ENCODE measurements around the gene ARRDC5.
"Not testable (repeated sequence)": the region's sequence is repeated elsewhere in the genome, so short reads cannot be mapped to it uniquely, and the experiment has no call there.

The ARRDC5 gene

GRCh38 chr19:4909897-4910593 is 7.3 kb upstream of the ARRDC5 start:
- DNase-seq (ENCODE audit: low read depth) = peak; percentile 87

- no peak for DNase-seq (ENCODE audit: low read depth)
These were observed 6.6 kb upstream of the ARRDC5 start, which contains the start of gene UHRF1 for GRCh38 chr19:4909156-4909896. Gene UHRF1, plus strand, starts transcription at chr19:4909501. Its CDS starts 1,385 bp downstream, at chr19:4910886.

GRCh38 chr19:4908781-4909155 is 6.1 kb upstream of the ARRDC5 start:
- no peak for DNase-seq (ENCODE audit: low read depth)

- no peak for DNase-seq (ENCODE audit: low read depth)
These were observed 5.7 kb upstream of the ARRDC5 start for GRCh38 chr19:4908360-4908759.

- DNase-seq (ENCODE audit: low read depth) = no peak
These were observed 4.3 kb upstream of the ARRDC5 start for GRCh38 chr19:4906963-4907362.

GRCh38 chr19:4904481-4904880 is 1.8 kb upstream of the ARRDC5 start:
- DNase-seq (ENCODE audit: low read depth) = no peak

- DNase-seq (ENCODE audit: low read depth) = not testable (repeated sequence)
These were observed 1.8 kb downstream of the ARRDC5 start for GRCh38 chr19:4900879-4901278.

GRCh38 chr19:4897146-4897545 is 5.5 kb downstream of the ARRDC5 start:
- no peak for DNase-seq (ENCODE audit: low read depth)

- no peak for DNase-seq (ENCODE audit: low read depth)
These were observed 6.3 kb downstream of the ARRDC5 start for GRCh38 chr19:4896372-4896771.

GRCh38 chr19:4892962-4893361 is 9.7 kb downstream of the ARRDC5 start:
- not testable (repeated sequence) for DNase-seq (ENCODE audit: low read depth)

GRCh38 chr19:4891066-4891465 is 11.6 kb downstream of the ARRDC5 start:
- no peak for DNase-seq (ENCODE audit: low read depth)

- no peak for DNase-seq (ENCODE audit: low read depth)
These were observed 13.5 kb downstream of the ARRDC5 start for GRCh38 chr19:4889034-4889815.

GRCh38 chr19:4887803-4888202 is 14.9 kb downstream of the ARRDC5 start:
- not testable (repeated sequence) for DNase-seq (ENCODE audit: low read depth)

GRCh38 chr19:4884993-4885392 is 17.7 kb downstream of the ARRDC5 start:
- not testable (repeated sequence) for DNase-seq (ENCODE audit: low read depth)

GRCh38 chr19:4882874-4883273 is 19.8 kb downstream of the ARRDC5 start:
- not testable (repeated sequence) for DNase-seq (ENCODE audit: low read depth)

- DNase-seq (ENCODE audit: low read depth) = no peak
These were observed 23.7 kb downstream of the ARRDC5 start for GRCh38 chr19:4879041-4879440.

- DNase-seq (ENCODE audit: low read depth) = no peak
These were observed 24.2 kb downstream of the ARRDC5 start for GRCh38 chr19:4878491-4878968.

GRCh38 chr19:4877753-4878490 is 24.8 kb downstream of the ARRDC5 start:
- DNase-seq (ENCODE audit: low read depth) = no peak

GRCh38 chr19:4873930-4874329 is 28.8 kb downstream of the ARRDC5 start:
- no peak for DNase-seq (ENCODE audit: low read depth)

GRCh38 chr19:4871711-4872110 is 31.0 kb downstream of the ARRDC5 start:
- DNase-seq (ENCODE audit: low read depth) = no peak

GRCh38 chr19:4870025-4870700 is 32.5 kb downstream of the ARRDC5 start:
- DNase-seq (ENCODE audit: low read depth) = no peak
